ENCODE data around the gene GPAM.

Gene GPAM

GRCh38 chr10:112177247-112177646, 6.3 kb downstream of the GPAM start:
- no peak overlapping the region for H3K4me3 ChIP-seq (ENCODE audit: low read length)
- TF ChIP-seq ZNF274 (IDR thresholded peaks at IDR 0.05; ENCODE audit: low read depth, low read length): no peak

- TF ChIP-seq ZNF274 (IDR thresholded peaks at IDR 0.05; ENCODE audit: low read depth, low read length): no peak
- no peak overlapping the region for H3K4me3 ChIP-seq (ENCODE audit: low read length)
Measured at GRCh38 chr10:112176543-112176942, 7.0 kb downstream of the GPAM start.

- H3K4me3 ChIP-seq (ENCODE audit: low read length): no peak overlapping the region
- TF ChIP-seq ZNF274 (IDR thresholded peaks at IDR 0.05; ENCODE audit: low read depth, low read length): no peak
Measured at GRCh38 chr10:112175409-112175808, 8.2 kb downstream of the GPAM start.

GRCh38 chr10:112173206-112173605, 10.4 kb downstream of the GPAM start:
- no peak for TF ChIP-seq ZNF274 (IDR thresholded peaks at IDR 0.05; ENCODE audit: low read depth, low read length)
- H3K4me3 ChIP-seq (ENCODE audit: low read length): no peak overlapping the region

GRCh38 chr10:112168733-112169132, 14.8 kb downstream of the GPAM start:
- H3K4me3 ChIP-seq (ENCODE audit: low read length): no peak overlapping the region
- no peak for TF ChIP-seq ZNF274 (IDR thresholded peaks at IDR 0.05; ENCODE audit: low read depth, low read length)

GRCh38 chr10:112166800-112167199, 16.8 kb downstream of the GPAM start:
- H3K4me3 ChIP-seq (ENCODE audit: low read length): no peak overlapping the region
- no peak for TF ChIP-seq ZNF274 (IDR thresholded peaks at IDR 0.05; ENCODE audit: low read depth, low read length)

GRCh38 chr10:112161757-112162518, 21.6 kb downstream of the GPAM start:
- TF ChIP-seq ZNF274 (IDR thresholded peaks at IDR 0.05; ENCODE audit: low read depth, low read length): no peak
- H3K4me3 ChIP-seq (ENCODE audit: low read length): no peak overlapping the region

- no peak overlapping the region for H3K4me3 ChIP-seq (ENCODE audit: low read length)
- TF ChIP-seq ZNF274 (IDR thresholded peaks at IDR 0.05; ENCODE audit: low read depth, low read length): no peak
Measured at GRCh38 chr10:112160834-112161233, 22.7 kb downstream of the GPAM start.

- TF ChIP-seq ZNF274 (IDR thresholded peaks at IDR 0.05; ENCODE audit: low read depth, low read length): no peak
- H3K4me3 ChIP-seq (ENCODE audit: low read length): no peak overlapping the region
Measured at GRCh38 chr10:112159469-112159868, 24.1 kb downstream of the GPAM start.

GRCh38 chr10:112151524-112152039, 32.0 kb downstream of the GPAM start:
- TF ChIP-seq ZNF274 (IDR thresholded peaks at IDR 0.05; ENCODE audit: low read depth, low read length): no peak
- H3K4me3 ChIP-seq (ENCODE audit: low read length): no peak overlapping the region

- H3K4me3 ChIP-seq (ENCODE audit: low read length): no peak overlapping the region
- TF ChIP-seq ZNF274 (IDR thresholded peaks at IDR 0.05; ENCODE audit: low read depth, low read length): no peak
Measured at GRCh38 chr10:112148331-112148730, 35.2 kb downstream of the GPAM start.

GRCh38 chr10:112146799-112147198, 36.8 kb downstream of the GPAM start:
- no peak for TF ChIP-seq ZNF274 (IDR thresholded peaks at IDR 0.05; ENCODE audit: low read depth, low read length)

GRCh38 chr10:112145263-112145662, 38.3 kb downstream of the GPAM start:
- TF ChIP-seq ZNF274 (IDR thresholded peaks at IDR 0.05; ENCODE audit: low read depth, low read length): no peak

More at GRCh38 chr10:112146799-112147198, 36.8 kb downstream of the GPAM start:
- H3K4me3 ChIP-seq (ENCODE audit: low read length): no peak overlapping the region

GRCh38 chr10:112143420-112143819, 40.1 kb downstream of the GPAM start:
- TF ChIP-seq ZNF274 (IDR thresholded peaks at IDR 0.05; ENCODE audit: low read depth, low read length): no peak
- no peak overlapping the region for H3K4me3 ChIP-seq (ENCODE audit: low read length)

More at GRCh38 chr10:112145263-112145662, 38.3 kb downstream of the GPAM start:
- no peak overlapping the region for H3K4me3 ChIP-seq (ENCODE audit: low read length)

GRCh38 chr10:112141292-112141691, 42.3 kb downstream of the GPAM start:
- H3K4me3 ChIP-seq (ENCODE audit: low read length): no peak overlapping the region
- no peak for TF ChIP-seq ZNF274 (IDR thresholded peaks at IDR 0.05; ENCODE audit: low read depth, low read length)

Data from GM08714 (cell line).